H9 (cell line): ENCODE results near the gene IDUA. TPM values are rescaled to one million over a fixed set of nuclear protein-coding genes. Genes with fewer than 3 reads are reported as not detected.
"Not testable (repeated sequence)": the region's sequence is repeated elsewhere in the genome, so short reads cannot be mapped to it uniquely, and the experiment has no call there.

Source experiments
- DNase-seq: peaks from one replicate; pipeline ENCODE4 v3.0.0-alpha.2; 2017
- H2AFZ ChIP-seq: one replicate; pipeline ENCODE4 v1.6.1; 2013; ENCODE audit warnings: mild to moderate bottlenecking, low read length, control low read depth, moderate library complexity
- H2AK5ac ChIP-seq: 2 replicates; pipeline ENCODE4 v1.6.1; 2013; ENCODE audit warnings: low read length, control low read depth, mixed read lengths; ENCODE audit not compliant: insufficient read length
- H2BK120ac ChIP-seq: one replicate; pipeline ENCODE4 v1.6.1; 2013; ENCODE audit warnings: low read depth, mild to moderate bottlenecking, low read length, control low read depth, inconsistent platforms; ENCODE audit not compliant: poor library complexity, severe bottlenecking
- H2BK12ac ChIP-seq: 2 replicates; pipeline ENCODE4 v1.6.1; 2013; ENCODE audit warnings: low read length, control low read depth, mixed read lengths, low read depth; ENCODE audit not compliant: insufficient read length
- H2BK15ac ChIP-seq: 2 replicates; pipeline ENCODE4 v1.6.1; 2013; ENCODE audit warnings: low read depth, low read length, control low read depth
- H2BK20ac ChIP-seq: one replicate; pipeline ENCODE4 v1.6.1; 2013; ENCODE audit warnings: low read depth, mild to moderate bottlenecking, low read length, control low read depth, inconsistent platforms; ENCODE audit not compliant: poor library complexity, severe bottlenecking
- H2BK5ac ChIP-seq: 2 replicates; pipeline ENCODE4 v1.6.1; 2013; ENCODE audit warnings: low read length, control low read depth, mixed read lengths; ENCODE audit not compliant: insufficient read length
- H3K14ac ChIP-seq: 2 replicates; pipeline ENCODE4 v1.6.1; 2013; ENCODE audit warnings: low read length, control low read depth; ENCODE audit not compliant: insufficient read depth
- H3K18ac ChIP-seq: 2 replicates; pipeline ENCODE4 v1.6.1; 2013; ENCODE audit warnings: low read depth, mild to moderate bottlenecking, mixed read lengths, low read length, control low read depth; ENCODE audit not compliant: insufficient read length
- H3K23ac ChIP-seq: 2 replicates; pipeline ENCODE4 v1.6.1; 2013; ENCODE audit warnings: low read length, control low read depth, mixed read lengths, low read depth; ENCODE audit not compliant: insufficient read length
- H3K23me2 ChIP-seq: 2 replicates; pipeline ENCODE4 v1.6.1; 2013; ENCODE audit warnings: low read depth, mild to moderate bottlenecking, mixed read lengths, low read length, control low read depth; ENCODE audit not compliant: insufficient read length, poor library complexity, severe bottlenecking
- H3K27ac ChIP-seq: 2 replicates; pipeline ENCODE4 v1.5.1; 2013; ENCODE audit warnings: low read length, control low read depth, mixed read lengths, low read depth; ENCODE audit not compliant: insufficient read length
- H3K27me3 ChIP-seq: 2 replicates; pipeline ENCODE4 v1.6.1; 2013; ENCODE audit warnings: low read length, control low read depth, inconsistent platforms; ENCODE audit not compliant: insufficient read depth
- H3K4ac ChIP-seq: 2 replicates; pipeline ENCODE4 v1.6.1; 2013; ENCODE audit warnings: low read depth, mild to moderate bottlenecking, control low read depth, inconsistent platforms, low read length, moderate library complexity
- H3K4me1 ChIP-seq: 2 replicates; pipeline ENCODE4 v1.6.1; 2013; ENCODE audit warnings: low read length, control low read depth, inconsistent platforms; ENCODE audit not compliant: insufficient read depth
- H3K4me2 ChIP-seq: 2 replicates; pipeline ENCODE4 v1.6.1; 2013; ENCODE audit warnings: low read length, control low read depth, mixed read lengths; ENCODE audit not compliant: insufficient read length, insufficient read depth
- H3K56ac ChIP-seq: 2 replicates; pipeline ENCODE4 v1.6.1; 2013; ENCODE audit warnings: low read depth, mild to moderate bottlenecking, mixed read lengths, low read length, control low read depth; ENCODE audit not compliant: insufficient read length
- H3K79me1 ChIP-seq: 2 replicates; pipeline ENCODE4 v1.6.1; 2013; ENCODE audit warnings: low read depth, mild to moderate bottlenecking, moderate library complexity, low read length, control low read depth, inconsistent platforms; ENCODE audit not compliant: insufficient read depth, poor library complexity, severe bottlenecking
- H3K79me2 ChIP-seq: 2 replicates; pipeline ENCODE4 v1.6.1; 2013; ENCODE audit warnings: low read length, control low read depth, inconsistent platforms; ENCODE audit not compliant: insufficient read depth
- H3K9ac ChIP-seq: 2 replicates; pipeline ENCODE4 v1.6.1; 2013; ENCODE audit warnings: low read length, control low read depth, mixed read lengths; ENCODE audit not compliant: insufficient read length; ENCODE audit errors: extremely low read depth
- H3K9me3 ChIP-seq: one replicate; pipeline ENCODE4 v1.6.1; 2013; ENCODE audit warnings: low read depth, low read length, inconsistent platforms; ENCODE audit not compliant: control insufficient read depth
- H3T11ph ChIP-seq: one replicate; pipeline ENCODE4 v1.6.1; 2013; ENCODE audit warnings: mild to moderate bottlenecking, low read length, control low read depth, inconsistent platforms
- H4K20me1 ChIP-seq: one replicate; pipeline ENCODE4 v1.6.1; 2013; ENCODE audit not compliant: control insufficient read depth, insufficient read length, insufficient read depth
- H4K5ac ChIP-seq: 2 replicates; pipeline ENCODE4 v1.6.1; 2013; ENCODE audit warnings: low read depth, mild to moderate bottlenecking, mixed read lengths, low read length, control low read depth; ENCODE audit not compliant: insufficient read length
- H4K8ac ChIP-seq: replicated peaks from 2 replicates; pipeline ENCODE4 v1.6.1; 2013; ENCODE audit warnings: low read length, control low read depth, mixed read lengths, low read depth; ENCODE audit not compliant: insufficient read length
- H4K91ac ChIP-seq: 2 replicates; pipeline ENCODE4 v1.6.1; 2013; ENCODE audit warnings: low read depth, mild to moderate bottlenecking, moderate library complexity, mixed read lengths, low read length, control low read depth; ENCODE audit not compliant: insufficient read length
- H3K27ac Mint-ChIP-seq, 3 experiments: 2 replicates in 2 of 3; 3 replicates in 1 of 3; pipeline ENCODE4 v1.8.0; 2020 to 2021; ENCODE audit warnings: mixed read lengths in 3 of 3, mild to moderate bottlenecking in 1 of 3, moderate library complexity in 1 of 3
- H3K27me3 Mint-ChIP-seq: 2 replicates; pipeline ENCODE4 v1.8.0; 2021; ENCODE audit warnings: low read depth, mild to moderate bottlenecking, moderate library complexity, mixed read lengths
- H3K36me3 Mint-ChIP-seq, 3 experiments: 2 replicates in 2 of 3; 3 replicates in 1 of 3; pipeline ENCODE4 v1.8.0; 2020 to 2021; ENCODE audit warnings: low read depth in 3 of 3, mixed read lengths in 3 of 3; ENCODE audit not compliant: insufficient read depth in 1 of 3
- H3K4me1 Mint-ChIP-seq, 2 experiments: 2 replicates each; pipeline ENCODE4 v1.8.0; 2020; ENCODE audit warnings: mixed read lengths in 2 of 2
- H3K4me3 Mint-ChIP-seq, 2 experiments: 2 replicates in 1 of 2; 3 replicates in 1 of 2; pipeline ENCODE4 v1.8.0; 2020 to 2021; ENCODE audit warnings: mild to moderate bottlenecking in 2 of 2, mixed read lengths in 2 of 2, moderate library complexity in 1 of 2
- H3K9me3 Mint-ChIP-seq, 2 experiments: 2 replicates in 1 of 2; 3 replicates in 1 of 2; pipeline ENCODE4 v1.8.0; 2020; ENCODE audit warnings: mild to moderate bottlenecking in 2 of 2, mixed read lengths in 2 of 2, moderate library complexity in 1 of 2
- WGBS: extraction: QIAGEN DNeasy Blood & Tissue Kit; methylation state at CpG from one replicate; pipeline ENCODE4 v1.1.7; 2013; ENCODE audit warnings: missing lambda C conversion rate, low lambda C conversion rate, mixed read lengths; ENCODE audit not compliant: insufficient read length; ENCODE audit errors: extremely low coverage; 5-methylcytosine and 5-hydroxymethylcytosine counted together
- long read RNA-seq: library from polyadenylated mRNA; unstranded; transcript quantifications from one replicate; pipeline ENCODE4 v2.0.0, GENCODE V29; 2020
- total RNA-seq: library from RNA; stranded (reverse); gene quantifications from 2 replicates; pipeline ENCODE4 v1.2.1, GENCODE V29; 2021
- TF ChIP-seq, protein P1 (sequence below): fragments of 200-600 bp; sonication (generic); conservative IDR thresholded peaks from 3 replicates; pipeline ENCODE4 v1.8.0; 2021; ENCODE audit warnings: antibody characterized with exemption, mild to moderate bottlenecking

IDUA gene
- 9.4 and 14.5 TPM in 2 replicates for total RNA-seq
- long read RNA-seq, partial matches to known transcripts = 0 of 4 reads
- long read RNA-seq, other reads (novel, unspliced or antisense) = 4 of 4 reads

- Histone ChIP-seq H4K91ac (no peak within 1 kb of the TSS), H3K23ac (no peak within 1 kb of the TSS), H2AFZ (no peak within 1 kb of the TSS), H3K9me3 (no peaks in the 10 kb centered on the region), H3K4me1 (peaks cover 3% of the 10 kb centered on the region; the same call in 1 of the 2 replicates), H4K5ac (no peak within 1 kb of the TSS), H3K4me2 (peak within 1 kb of the TSS; percentile 78), H3K4ac (no peak within 1 kb of the TSS), H2BK15ac (no peak within 1 kb of the TSS), H3T11ph (no peak within 1 kb of the TSS), H3K56ac (no peak within 1 kb of the TSS), H2BK5ac (no peak within 1 kb of the TSS), H2BK20ac (no peak within 1 kb of the TSS), H3K18ac (no peak within 1 kb of the TSS), H2AK5ac (no peak within 1 kb of the TSS), H4K8ac (no peak within 1 kb of the TSS), H3K79me1 (no peaks in the 10 kb centered on the region), H3K23me2 (peaks cover 3% of the 10 kb centered on the region), H3K27me3 (no peaks in the 10 kb centered on the region; the same call in 1 of the 2 replicates), H3K79me2 (no peaks in the 10 kb centered on the region), H4K20me1 (no peaks in the 10 kb centered on the region), H2BK120ac (no peak within 1 kb of the TSS), H3K9ac (peak within 1 kb of the TSS; percentile 4), H3K14ac (peak within 1 kb of the TSS; percentile 30), H2BK12ac (no peak within 1 kb of the TSS), H3K27ac (no peak within 1 kb of the TSS)
- peak; percentile 73 for DNase-seq
- no peaks in the 10 kb centered on the region for H3K36me3 Mint-ChIP-seq
- TF ChIP-seq, protein P1, sequence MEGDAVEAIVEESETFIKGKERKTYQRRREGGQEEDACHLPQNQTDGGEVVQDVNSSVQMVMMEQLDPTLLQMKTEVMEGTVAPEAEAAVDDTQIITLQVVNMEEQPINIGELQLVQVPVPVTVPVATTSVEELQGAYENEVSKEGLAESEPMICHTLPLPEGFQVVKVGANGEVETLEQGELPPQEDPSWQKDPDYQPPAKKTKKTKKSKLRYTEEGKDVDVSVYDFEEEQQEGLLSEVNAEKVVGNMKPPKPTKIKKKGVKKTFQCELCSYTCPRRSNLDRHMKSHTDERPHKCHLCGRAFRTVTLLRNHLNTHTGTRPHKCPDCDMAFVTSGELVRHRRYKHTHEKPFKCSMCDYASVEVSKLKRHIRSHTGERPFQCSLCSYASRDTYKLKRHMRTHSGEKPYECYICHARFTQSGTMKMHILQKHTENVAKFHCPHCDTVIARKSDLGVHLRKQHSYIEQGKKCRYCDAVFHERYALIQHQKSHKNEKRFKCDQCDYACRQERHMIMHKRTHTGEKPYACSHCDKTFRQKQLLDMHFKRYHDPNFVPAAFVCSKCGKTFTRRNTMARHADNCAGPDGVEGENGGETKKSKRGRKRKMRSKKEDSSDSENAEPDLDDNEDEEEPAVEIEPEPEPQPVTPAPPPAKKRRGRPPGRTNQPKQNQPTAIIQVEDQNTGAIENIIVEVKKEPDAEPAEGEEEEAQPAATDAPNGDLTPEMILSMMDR = peak; percentile 52
- peak within 1 kb of the TSS; percentile 75 to 89 for H3K4me3 Mint-ChIP-seq
- no peak within 1 kb of the TSS for H3K27ac Mint-ChIP-seq
- WGBS = no CpG with 5 or more reads among the region's 69 CpGs
- H3K4me1 Mint-ChIP-seq = peaks cover 11 to 13% of the 10 kb centered on the region in 2 experiments
- H3K9me3 Mint-ChIP-seq = 0 out of 5 replicates have a peak, but pooled peaks cover 0 to 4% of the 10 kb centered on the region in 2 experiments
- H3K27me3 Mint-ChIP-seq = peaks cover 39% of the 10 kb centered on the region
Measured at GRCh38 chr4:986879-987623, at the start of gene IDUA. IDUA (plus strand) TSS chr4:987044; CDS start chr4:987085, 41 bp downstream.

DNA sequence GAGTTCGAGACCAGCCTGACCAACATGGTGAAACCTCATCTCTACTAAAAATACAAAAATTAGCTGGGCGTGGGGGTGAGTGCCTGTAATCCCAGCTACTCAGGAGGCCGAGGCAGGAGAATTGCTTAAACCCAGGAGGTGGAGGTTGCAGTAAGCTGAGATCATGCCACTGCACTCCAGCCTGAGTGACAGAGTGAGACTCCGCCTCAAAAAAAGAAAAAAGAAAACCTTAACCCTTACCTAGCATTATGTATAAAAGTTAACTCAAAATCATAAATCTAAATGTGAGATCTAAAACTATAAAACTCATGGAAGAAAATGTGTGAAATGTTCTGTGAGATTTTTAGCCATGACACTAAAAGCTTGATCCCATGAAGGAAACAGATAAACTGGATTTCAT, 47.3 kb upstream of the IDUA start:
- not testable (repeated sequence) for H3K27ac Mint-ChIP-seq

More for the DNA sequence above, 47.3 kb upstream of the IDUA start:
- H3K23me2 ChIP-seq, H3K4me3 Mint-ChIP-seq, H2BK20ac ChIP-seq, H2BK5ac ChIP-seq, H4K20me1 ChIP-seq, H3K9me3 ChIP-seq, H4K5ac ChIP-seq, H3K36me3 Mint-ChIP-seq, H2BK15ac ChIP-seq, DNase-seq, H3K18ac ChIP-seq, H3K4me2 ChIP-seq, H3K27me3 Mint-ChIP-seq, H4K8ac ChIP-seq, H3K27ac ChIP-seq, H2BK12ac ChIP-seq, H3K4ac ChIP-seq, H3K27me3 ChIP-seq, H3K79me1 ChIP-seq, H3T11ph ChIP-seq, H2AFZ ChIP-seq, H3K4me1 Mint-ChIP-seq, H3K4me1 ChIP-seq, H2AK5ac ChIP-seq, H3K56ac ChIP-seq, H2BK120ac ChIP-seq, H3K9me3 Mint-ChIP-seq, H4K91ac ChIP-seq, H3K14ac ChIP-seq, H3K9ac ChIP-seq, H3K23ac ChIP-seq, H3K79me2 ChIP-seq: not testable (repeated sequence)
- no CpG with 5 or more reads among the region's 4 CpGs for WGBS
